Lower lobe of right lung (tissue), 2 donors: Measurements from ENCODE around the gene PLEKHA6. TPM values are rescaled to one million over a fixed set of nuclear protein-coding genes. Genes with fewer than 3 reads are reported as not detected.

Source experiments
- ATAC-seq, 2 donors: fragments of 200-7000 bp; cut with Tn5 transposase; one replicate each; pipeline ENCODE4 v1.9.1; 2020 to 2022; ENCODE audit warnings: mild to moderate bottlenecking in 2 of 2, moderate library complexity in 2 of 2
- DNase-seq: peaks from one replicate; pipeline ENCODE4 v3.0.0-alpha.2; 2020
- H3K27ac ChIP-seq: fragments of 200-600 bp; one replicate; pipeline ENCODE4 v1.8.0; 2022
- H3K27me3 ChIP-seq: fragments of 200-600 bp; one replicate; pipeline ENCODE4 v1.8.0; 2022; ENCODE audit warnings: low read depth
- H3K36me3 ChIP-seq: fragments of 200-600 bp; one replicate; pipeline ENCODE4 v1.8.0; 2022; ENCODE audit warnings: mild to moderate bottlenecking
- H3K4me1 ChIP-seq: fragments of 200-600 bp; one replicate; pipeline ENCODE4 v1.8.0; 2022
- H3K4me3 ChIP-seq: fragments of 200-600 bp; one replicate; pipeline ENCODE4 v1.8.0; 2022; ENCODE audit warnings: mild to moderate bottlenecking
- H3K9me3 ChIP-seq: fragments of 200-600 bp; one replicate; pipeline ENCODE4 v1.8.0; 2022
- intact Hi-C: fragments of 100-400 bp; cut with DNase I; formaldehyde crosslinking; loops from one replicate; pipeline ENCODE4 v1.11.0; 2022
- long read RNA-seq: library from polyadenylated mRNA; unstranded; transcript quantifications from one replicate; pipeline ENCODE4 v2.0.0, GENCODE V29; 2021
- total RNA-seq: library from RNA; stranded (reverse); fragmentation: NEBNext Ultra II Directional; extraction: Animal tissue kit (Norgen Biotek cat#: 25700); gene quantifications from one replicate; pipeline ENCODE4 v1.2.1, GENCODE V29; 2021
- TF ChIP-seq, protein P1 (sequence below): fragments of 200-600 bp; IDR thresholded peaks from one replicate; pipeline ENCODE4 v1.8.0; 2022; ENCODE audit warnings: antibody characterized with exemption, mild to moderate bottlenecking
- donor health status: DM: no; HTN: yes; CAD: no; lungs with severe emphysema.

The PLEKHA6 gene, protein sequence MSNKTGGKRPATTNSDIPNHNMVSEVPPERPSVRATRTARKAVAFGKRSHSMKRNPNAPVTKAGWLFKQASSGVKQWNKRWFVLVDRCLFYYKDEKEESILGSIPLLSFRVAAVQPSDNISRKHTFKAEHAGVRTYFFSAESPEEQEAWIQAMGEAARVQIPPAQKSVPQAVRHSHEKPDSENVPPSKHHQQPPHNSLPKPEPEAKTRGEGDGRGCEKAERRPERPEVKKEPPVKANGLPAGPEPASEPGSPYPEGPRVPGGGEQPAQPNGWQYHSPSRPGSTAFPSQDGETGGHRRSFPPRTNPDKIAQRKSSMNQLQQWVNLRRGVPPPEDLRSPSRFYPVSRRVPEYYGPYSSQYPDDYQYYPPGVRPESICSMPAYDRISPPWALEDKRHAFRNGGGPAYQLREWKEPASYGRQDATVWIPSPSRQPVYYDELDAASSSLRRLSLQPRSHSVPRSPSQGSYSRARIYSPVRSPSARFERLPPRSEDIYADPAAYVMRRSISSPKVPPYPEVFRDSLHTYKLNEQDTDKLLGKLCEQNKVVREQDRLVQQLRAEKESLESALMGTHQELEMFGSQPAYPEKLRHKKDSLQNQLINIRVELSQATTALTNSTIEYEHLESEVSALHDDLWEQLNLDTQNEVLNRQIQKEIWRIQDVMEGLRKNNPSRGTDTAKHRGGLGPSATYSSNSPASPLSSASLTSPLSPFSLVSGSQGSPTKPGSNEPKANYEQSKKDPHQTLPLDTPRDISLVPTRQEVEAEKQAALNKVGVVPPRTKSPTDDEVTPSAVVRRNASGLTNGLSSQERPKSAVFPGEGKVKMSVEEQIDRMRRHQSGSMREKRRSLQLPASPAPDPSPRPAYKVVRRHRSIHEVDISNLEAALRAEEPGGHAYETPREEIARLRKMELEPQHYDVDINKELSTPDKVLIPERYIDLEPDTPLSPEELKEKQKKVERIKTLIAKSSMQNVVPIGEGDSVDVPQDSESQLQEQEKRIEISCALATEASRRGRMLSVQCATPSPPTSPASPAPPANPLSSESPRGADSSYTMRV
- 7.6 TPM for total RNA-seq
- long read RNA-seq, partial matches to known transcripts = 3 of 12 reads
- long read RNA-seq, other reads (novel, unspliced or antisense) = 9 of 12 reads

DNA sequence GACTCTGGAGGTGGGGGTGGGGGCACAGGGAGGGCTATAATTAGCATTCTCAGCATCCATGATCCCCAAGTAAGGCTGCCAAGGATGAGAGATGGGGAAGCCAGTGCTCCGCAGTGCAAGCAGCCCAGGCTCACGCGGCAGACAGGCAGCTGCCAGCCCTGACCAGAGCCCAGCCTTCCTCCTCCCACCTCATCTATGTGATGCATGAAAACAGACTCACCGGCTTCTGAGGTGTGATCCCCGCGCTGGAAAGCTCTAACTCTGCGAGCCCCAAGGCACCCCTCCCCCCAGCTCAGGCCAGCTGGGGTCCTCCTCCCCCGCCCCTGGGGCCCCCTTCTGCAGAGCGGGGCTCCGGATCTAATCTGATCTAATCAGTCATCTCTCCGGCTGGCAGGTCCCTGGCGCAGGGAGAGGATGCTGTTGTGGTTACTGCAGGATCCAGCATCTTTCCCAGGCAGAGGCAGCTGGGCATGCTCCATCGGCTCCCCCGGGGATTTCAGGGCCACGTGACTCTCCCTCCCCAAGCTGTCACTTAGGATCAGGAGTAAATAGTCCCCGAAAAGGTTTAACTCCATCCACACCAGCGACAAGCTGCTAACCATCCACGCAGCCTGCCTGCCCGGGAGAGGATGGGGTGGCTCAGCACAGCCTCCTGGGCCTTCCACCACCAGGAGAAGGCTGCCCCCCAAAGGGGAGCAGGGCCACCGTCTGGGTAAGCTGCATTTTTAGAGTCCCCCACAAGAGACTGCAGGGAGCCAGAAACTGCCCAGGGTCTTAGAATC lies at the start of gene PLEKHA6:
PLEKHA6 (minus strand) TSS at position 456 of the 782 bp plus-strand sequence. CDS start 86,202 bp downstream, outside the sequence.
- intact Hi-C loops = loop anchor here (10.0 kb wide), 1 partner anchor 195 kb away; the partner anchor contains the start of gene REN
- H3K27ac ChIP-seq = no peak within 1 kb of the TSS
- H3K4me1 ChIP-seq = peaks cover 18% of the 10 kb centered on the region
- H3K4me3 ChIP-seq = no peak within 1 kb of the TSS
- no peaks in the 10 kb centered on the region for H3K36me3 ChIP-seq
- TF ChIP-seq, protein P1, sequence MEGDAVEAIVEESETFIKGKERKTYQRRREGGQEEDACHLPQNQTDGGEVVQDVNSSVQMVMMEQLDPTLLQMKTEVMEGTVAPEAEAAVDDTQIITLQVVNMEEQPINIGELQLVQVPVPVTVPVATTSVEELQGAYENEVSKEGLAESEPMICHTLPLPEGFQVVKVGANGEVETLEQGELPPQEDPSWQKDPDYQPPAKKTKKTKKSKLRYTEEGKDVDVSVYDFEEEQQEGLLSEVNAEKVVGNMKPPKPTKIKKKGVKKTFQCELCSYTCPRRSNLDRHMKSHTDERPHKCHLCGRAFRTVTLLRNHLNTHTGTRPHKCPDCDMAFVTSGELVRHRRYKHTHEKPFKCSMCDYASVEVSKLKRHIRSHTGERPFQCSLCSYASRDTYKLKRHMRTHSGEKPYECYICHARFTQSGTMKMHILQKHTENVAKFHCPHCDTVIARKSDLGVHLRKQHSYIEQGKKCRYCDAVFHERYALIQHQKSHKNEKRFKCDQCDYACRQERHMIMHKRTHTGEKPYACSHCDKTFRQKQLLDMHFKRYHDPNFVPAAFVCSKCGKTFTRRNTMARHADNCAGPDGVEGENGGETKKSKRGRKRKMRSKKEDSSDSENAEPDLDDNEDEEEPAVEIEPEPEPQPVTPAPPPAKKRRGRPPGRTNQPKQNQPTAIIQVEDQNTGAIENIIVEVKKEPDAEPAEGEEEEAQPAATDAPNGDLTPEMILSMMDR = no peak
- H3K9me3 ChIP-seq = no peaks in the 10 kb centered on the region
- ATAC-seq (no peak), DNase-seq (no peak)
- H3K27me3 ChIP-seq = peaks cover 10% of the 10 kb centered on the region

DNA sequence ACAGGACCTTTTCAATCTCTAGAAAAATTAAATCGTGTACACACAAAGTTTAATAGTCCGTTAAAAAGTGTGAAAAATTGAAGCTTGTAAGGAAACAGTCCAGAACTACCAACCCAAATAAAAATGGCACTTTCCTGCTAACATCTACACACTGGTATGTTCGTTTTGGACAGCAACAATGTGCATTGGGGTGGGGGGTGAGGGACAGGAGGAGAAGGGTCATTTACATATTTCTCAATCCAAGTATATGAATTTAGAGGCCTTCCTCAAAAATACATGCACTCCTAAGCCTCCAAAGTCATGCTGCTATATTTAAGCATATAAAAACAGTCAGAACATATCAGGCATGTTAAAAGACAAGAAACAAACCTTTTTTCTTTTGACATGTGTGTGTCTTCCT lies 49.4 kb upstream of the PLEKHA6 start:
- Histone ChIP-seq H3K36me3 (peaks cover 24% of the 10 kb centered on the region), H3K9me3 (no peaks in the 10 kb centered on the region), H3K4me1 (peaks cover 43% of the 10 kb centered on the region), H3K27ac (peak overlapping the region; percentile 99), H3K4me3 (peak overlapping the region; percentile 88), H3K27me3 (no peaks in the 10 kb centered on the region)
- TF ChIP-seq, protein P1 = no peak
- intact Hi-C loops = no loop called here
- ATAC-seq = no peak
- no peak for DNase-seq

DNA sequence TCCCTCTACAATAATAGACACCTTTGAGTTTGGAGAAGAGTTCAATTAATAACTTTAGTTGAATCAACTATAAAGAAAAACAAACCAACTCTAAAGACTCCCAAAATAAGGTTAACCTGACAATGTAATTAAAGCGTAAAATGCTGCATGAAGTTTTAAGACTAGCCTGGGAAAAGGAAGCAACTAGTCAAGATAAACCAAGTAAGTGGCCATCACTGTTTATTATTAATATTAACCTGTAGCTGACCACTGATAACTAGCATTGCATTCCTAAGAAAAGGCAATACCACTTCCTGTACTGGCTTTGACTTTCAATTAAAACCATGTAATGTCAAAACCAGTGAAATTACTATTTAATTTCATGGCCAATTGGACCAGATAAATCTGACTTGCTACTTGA lies 48.9 kb upstream of the PLEKHA6 start:
- Histone ChIP-seq H3K27ac (peak overlapping the region; percentile 3), H3K27me3 (no peaks in the 10 kb centered on the region), H3K9me3 (no peaks in the 10 kb centered on the region), H3K36me3 (peaks cover 29% of the 10 kb centered on the region), H3K4me3 (peak overlapping the region; percentile 88), H3K4me1 (peaks cover 40% of the 10 kb centered on the region)
- ATAC-seq = no peak
- DNase-seq = no peak
- intact Hi-C loops = no loop called here
- TF ChIP-seq, protein P1 = no peak

DNA sequence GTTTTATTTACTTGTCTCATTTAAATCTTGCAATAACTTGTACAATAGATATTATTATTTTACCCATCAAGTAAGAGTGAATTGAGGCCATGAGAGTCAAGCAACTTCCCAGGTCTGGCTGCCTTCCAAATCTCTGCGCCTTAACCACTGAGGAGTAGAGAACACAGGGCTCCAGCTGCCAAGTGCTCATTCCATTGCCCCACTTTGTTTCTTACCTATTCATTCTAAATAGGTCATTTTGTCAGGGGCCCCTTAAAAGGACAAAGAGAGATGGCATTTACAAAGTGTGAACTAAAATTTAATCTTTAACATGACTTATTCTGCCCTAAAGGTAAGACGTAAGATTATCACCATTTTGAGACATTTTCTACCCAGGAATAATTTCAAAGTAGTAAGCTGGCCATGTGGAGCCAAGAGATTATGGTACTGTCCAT lies 48.4 kb upstream of the PLEKHA6 start:
- Histone ChIP-seq H3K4me3 (peak overlapping the region; percentile 88), H3K27ac (peak overlapping the region; percentile 3), H3K27me3 (no peaks in the 10 kb centered on the region), H3K9me3 (no peaks in the 10 kb centered on the region), H3K4me1 (peaks cover 34% of the 10 kb centered on the region), H3K36me3 (peaks cover 34% of the 10 kb centered on the region)
- TF ChIP-seq, protein P1 = no peak
- DNase-seq (peak; percentile 73), ATAC-seq (no peak)
- intact Hi-C loops = no loop called here
